Right lobe of liver (tissue), 6 donors: ENCODE data around the gene INPP5D. TPM values are rescaled to one million over a fixed set of nuclear protein-coding genes. Genes with fewer than 3 reads are reported as not detected.

Experiments used
- ATAC-seq, 4 donors: fragments of 200-7000 bp; cut with Tn5 transposase; one replicate each; pipeline ENCODE4 v1.9.1; 2020; ENCODE audit warnings: mild to moderate bottlenecking in 4 of 4, moderate library complexity in 4 of 4
- DNase-seq, 3 donors: peaks; one replicate each; pipeline ENCODE4 v3.0.0-alpha.2; 2020
- H3K27ac ChIP-seq, 3 donors: fragments of 200-600 bp; one replicate each; pipeline ENCODE4 v1.8.0; 2022
- H3K27me3 ChIP-seq, 2 donors: fragments of 200-600 bp; one replicate each; pipeline ENCODE4 v1.8.0; 2022
- H3K36me3 ChIP-seq, 4 donors: fragments of 200-600 bp; sonication (generic) in 1 of 4; one replicate each; pipeline versions ENCODE4 v1.5.1 to v1.8.0; 2017 to 2022; ENCODE audit warnings: control low read depth in 1 of 4
- H3K4me1 ChIP-seq, 4 donors: fragments of 200-600 bp; sonication (generic) in 1 of 4; one replicate each; pipeline versions ENCODE4 v1.5.1 to v1.8.0; 2017 to 2022; ENCODE audit warnings: control low read depth in 1 of 4
- H3K4me3 ChIP-seq, 3 donors: fragments of 200-600 bp; one replicate each; pipeline ENCODE4 v1.8.0; 2022
- H3K9me3 ChIP-seq, 4 donors: fragments of 200-600 bp; sonication (generic) in 1 of 4; one replicate each; pipeline versions ENCODE4 v1.5.1 to v1.8.0; 2017 to 2022; ENCODE audit warnings: control low read depth in 1 of 4
- CTCF ChIP-seq, 4 donors: fragments of 200-600 bp in 3 of 4; fragments of 450-650 bp in 1 of 4; IDR thresholded peaks; one replicate each; pipeline versions ENCODE4 v1.5.1 to v1.8.0; 2016 to 2022; ENCODE audit warnings: antibody characterized with exemption in 4 of 4, mild to moderate bottlenecking in 2 of 4
- POLR2A ChIP-seq: fragments of 450-650 bp; IDR thresholded peaks from one replicate; pipeline ENCODE4 v1.6.1; 2017; ENCODE audit warnings: antibody characterized with exemption, mild to moderate bottlenecking
- WGBS: methylation state at CpG from one replicate; pipeline ENCODE4 v1.1.6; 2018; ENCODE audit warnings: low coverage, low lambda C conversion rate; ENCODE audit not compliant: insufficient coverage; ENCODE audit errors: missing lambda C conversion rate; 5-methylcytosine and 5-hydroxymethylcytosine counted together
- intact Hi-C, 2 donors: fragments of 100-400 bp; cut with DNase I; formaldehyde crosslinking; loops; one replicate each; pipeline versions ENCODE4 v1.11.2 to v1.14.1; 2022
- total RNA-seq, 6 experiments: library from RNA; depleted of rRNA in 2 of 6; stranded (reverse); fragments of >200 nt in 2 of 6; fragmentation: NEBNext Ultra II Directional in 3 of 6; extraction: Animal tissue kit (Norgen Biotek cat#: 25700) in 3 of 6; gene quantifications; one replicate each; pipeline versions ENCODE4 v1.1.0 to v1.2.4, GENCODE V29; 2016 to 2023
- donor health status: DM: no; HTN: yes; CAD: no.
- donor health status: DM: no; HTN: no; CAD: no.
- donor health status: DM: no; HTN: no; CAD: no.
- donor health status: DM: no; HTN: yes; CAD: no.
- donor health status: DM: no; HTN: yes; CAD: no.

Gene INPP5D
- total RNA-seq, 6 experiments from 2014 or later: 3.5 to 8.1 (median 5.5) TPM

- Histone ChIP-seq H3K36me3 (no peaks in the 10 kb centered on the region), H3K27me3 (no peaks in the 10 kb centered on the region), H3K4me3 (no peak overlapping the region), H3K27ac (no peak overlapping the region), H3K9me3 (no peaks in the 10 kb centered on the region), H3K4me1 (no peaks in the 10 kb centered on the region)
- ATAC-seq: no peak
- intact Hi-C loops: no loop called here
- 79% methylated on average over 3 of the region's 7 CpGs for WGBS
- DNase-seq: no peak
- TF ChIP-seq POLR2A: no peak
- no peak for TF ChIP-seq CTCF (IDR thresholded peaks at IDR 0.05)
These were observed 55.0 kb downstream of the INPP5D start for GRCh38 chr2:233115121-233115520.

- no peaks in the 10 kb centered on the region for H3K9me3 ChIP-seq
- no peak overlapping the region for H3K4me3 ChIP-seq
- 71% methylated on average over 1 of the region's 2 CpGs for WGBS
- DNase-seq: no peak
- no peaks in the 10 kb centered on the region for H3K4me1 ChIP-seq
- no peaks in the 10 kb centered on the region for H3K36me3 ChIP-seq
- no peaks in the 10 kb centered on the region for H3K27me3 ChIP-seq
- intact Hi-C loops: no loop called here
- no peak for ATAC-seq
- TF ChIP-seq POLR2A: no peak
- no peak for TF ChIP-seq CTCF (IDR thresholded peaks at IDR 0.05)
- H3K27ac ChIP-seq: no peak overlapping the region
These were observed 55.6 kb downstream of the INPP5D start for GRCh38 chr2:233115741-233116140.

GRCh38 chr2:233116946-233117345 is 56.8 kb downstream of the INPP5D start:
- Histone ChIP-seq H3K27me3 (no peaks in the 10 kb centered on the region), H3K4me3 (no peak overlapping the region), H3K4me1 (no peaks in the 10 kb centered on the region), H3K36me3 (no peaks in the 10 kb centered on the region), H3K27ac (no peak overlapping the region), H3K9me3 (no peaks in the 10 kb centered on the region)
- TF ChIP-seq POLR2A (no peak), CTCF (IDR thresholded peaks at IDR 0.05) (no peak)
- ATAC-seq: peak; percentile 21 to 70 (median 42)
- intact Hi-C loops: no loop called here
- 74% methylated on average over 11 of the region's 18 CpGs for WGBS
- DNase-seq: no peak

GRCh38 chr2:233117351-233117750 is 57.2 kb downstream of the INPP5D start:
- intact Hi-C loops: no loop called here
- ATAC-seq: no peak
- Histone ChIP-seq H3K4me3 (no peak overlapping the region), H3K27ac (no peak overlapping the region), H3K27me3 (no peaks in the 10 kb centered on the region), H3K4me1 (no peaks in the 10 kb centered on the region), H3K36me3 (no peaks in the 10 kb centered on the region), H3K9me3 (no peaks in the 10 kb centered on the region)
- peak in 1 of 3 donors; percentile 41 for DNase-seq
- 77% methylated on average over 11 of the region's 13 CpGs for WGBS
- TF ChIP-seq POLR2A (no peak), CTCF (IDR thresholded peaks at IDR 0.05) (no peak)
